GM19452 (cell line): ENCODE data around the gene IL1R2.

Experiments
- ATAC-seq: cut with Tn5 transposase; IDR thresholded peaks from one replicate; pipeline ENCODE4 v1.9.1; 2021; ENCODE audit not compliant: unreplicated experiment

Gene IL1R2

DNA sequence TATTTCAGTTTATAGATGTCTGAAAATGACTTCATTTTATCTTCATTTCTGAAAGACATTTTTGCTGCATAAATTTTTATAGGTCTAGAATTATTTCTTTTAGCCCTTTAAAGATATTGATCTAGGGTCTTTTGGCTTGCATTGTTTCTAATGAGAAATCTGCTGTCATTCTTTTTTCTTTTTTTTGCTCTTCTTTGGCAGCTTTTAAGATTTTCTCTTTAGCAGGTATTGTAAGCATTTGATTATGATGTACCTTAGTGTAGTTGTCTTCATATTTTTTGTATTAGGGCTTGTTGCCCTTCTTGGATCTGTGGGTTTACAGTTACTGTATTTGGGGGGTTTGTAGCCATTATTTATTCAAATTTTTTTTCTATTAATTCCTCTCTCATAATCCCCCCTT lies 84.8 kb downstream of the IL1R2 start:
- no peak for ATAC-seq
